Fibroblast of mammary gland (primary cell): Measurements from ENCODE around the gene NPEPPS.

Experiments used
- DNase-seq: peaks from one replicate; pipeline ENCODE4 v3.0.0-alpha.2; 2010; ENCODE audit warnings: low read depth
- H3K4me3 ChIP-seq: 2 replicates; pipeline ENCODE4 v1.5.1; 2011; ENCODE audit warnings: low read depth, mild to moderate bottlenecking, low read length, moderate library complexity; ENCODE audit not compliant: control insufficient read depth
- CTCF ChIP-seq: conservative IDR thresholded peaks from 2 replicates; pipeline ENCODE4 v1.5.1; 2011; ENCODE audit warnings: low read depth, low read length, inconsistent platforms; ENCODE audit not compliant: control insufficient read depth, insufficient read depth

Gene NPEPPS

GRCh38 chr17:47638903-47639302 is 108.0 kb downstream of the NPEPPS start:
- no peak overlapping the region for H3K4me3 ChIP-seq
- no peak for DNase-seq
- no peak for TF ChIP-seq CTCF

GRCh38 chr17:47640076-47640475 is 109.2 kb downstream of the NPEPPS start:
- H3K4me3 ChIP-seq = no peak overlapping the region
- TF ChIP-seq CTCF = no peak
- no peak for DNase-seq

GRCh38 chr17:47641202-47641601 is 110.3 kb downstream of the NPEPPS start:
- no peak for TF ChIP-seq CTCF
- no peak overlapping the region for H3K4me3 ChIP-seq
- no peak for DNase-seq

GRCh38 chr17:47643116-47643515 is 112.2 kb downstream of the NPEPPS start:
- no peak for TF ChIP-seq CTCF

GRCh38 chr17:47644324-47644723 is 113.4 kb downstream of the NPEPPS start:
- no peak overlapping the region for H3K4me3 ChIP-seq
- no peak for DNase-seq
- TF ChIP-seq CTCF = no peak

More at GRCh38 chr17:47643116-47643515, 112.2 kb downstream of the NPEPPS start:
- peak; percentile 27 for DNase-seq
- H3K4me3 ChIP-seq = no peak overlapping the region

GRCh38 chr17:47649153-47649971 is 118.5 kb downstream of the NPEPPS start, which contains the start of gene KPNB1:
Gene KPNB1 (plus strand): TSS chr17:47649919. CDS start chr17:47650245, 326 bp downstream.
- DNase-seq = peak; percentile 100
- no peak for TF ChIP-seq CTCF

GRCh38 chr17:47649972-47650524 is 119.1 kb downstream of the NPEPPS start:
- no peak for TF ChIP-seq CTCF
- no peak for DNase-seq
- H3K4me3 ChIP-seq = peak overlapping the region; percentile 73

More at GRCh38 chr17:47649153-47649971, 118.5 kb downstream of the NPEPPS start, which contains the start of gene KPNB1:
- H3K4me3 ChIP-seq = peak within 1 kb of the TSS; percentile 77
